ENCODE results near the gene FOXP1.

Gene FOXP1

GRCh38 chr3:71148455-71149060 lies 435.0 kb downstream of the FOXP1 start:
- no peak for TF ChIP-seq CTCF (IDR thresholded peaks at IDR 0.05; ENCODE audit: insufficient read depth, low read depth, low read length, missing control alignments)
- DNase-seq (ENCODE audit: low read depth) = peak; percentile 53
- no peak overlapping the region for H3K4me3 ChIP-seq (ENCODE audit: low read length)

- H3K4me3 ChIP-seq (ENCODE audit: low read length) = no peak overlapping the region
- DNase-seq (ENCODE audit: low read depth) = no peak
- no peak for TF ChIP-seq CTCF (IDR thresholded peaks at IDR 0.05; ENCODE audit: insufficient read depth, low read depth, low read length, missing control alignments)
Observed at GRCh38 chr3:71146673-71147072, 436.9 kb downstream of the FOXP1 start.

GRCh38 chr3:71145954-71146353 lies 437.6 kb downstream of the FOXP1 start:
- no peak overlapping the region for H3K4me3 ChIP-seq (ENCODE audit: low read length)
- TF ChIP-seq CTCF (IDR thresholded peaks at IDR 0.05; ENCODE audit: insufficient read depth, low read depth, low read length, missing control alignments) = no peak
- no peak for DNase-seq (ENCODE audit: low read depth)

GRCh38 chr3:71144525-71145253 lies 438.8 kb downstream of the FOXP1 start:
- H3K4me3 ChIP-seq (ENCODE audit: low read length) = no peak overlapping the region
- TF ChIP-seq CTCF (IDR thresholded peaks at IDR 0.05; ENCODE audit: insufficient read depth, low read depth, low read length, missing control alignments) = no peak
- DNase-seq (ENCODE audit: low read depth) = peak; percentile 29

- no peak for DNase-seq (ENCODE audit: low read depth)
- no peak for TF ChIP-seq CTCF (IDR thresholded peaks at IDR 0.05; ENCODE audit: insufficient read depth, low read depth, low read length, missing control alignments)
- no peak overlapping the region for H3K4me3 ChIP-seq (ENCODE audit: low read length)
Observed at GRCh38 chr3:71143493-71143892, 440.0 kb downstream of the FOXP1 start.

- DNase-seq (ENCODE audit: low read depth) = no peak
- TF ChIP-seq CTCF (IDR thresholded peaks at IDR 0.05; ENCODE audit: insufficient read depth, low read depth, low read length, missing control alignments) = no peak
- no peak overlapping the region for H3K4me3 ChIP-seq (ENCODE audit: low read length)
Observed at GRCh38 chr3:71142441-71143161, 440.9 kb downstream of the FOXP1 start.

Measured in epithelial cell of esophagus (primary cell).